Loucy (cell line): ENCODE measurements around the gene TNS3.

ENCODE experiments used
- H2AFZ ChIP-seq: fragments of 200-600 bp; sonication (generic); 2 replicates; pipeline ENCODE4 v1.6.0; 2016; ENCODE audit warnings: antibody characterized with exemption, mild to moderate bottlenecking, low read length, moderate library complexity
- H3F3A ChIP-seq: fragments of 200-600 bp; 2 replicates; pipeline ENCODE4 v1.6.0; 2016; ENCODE audit warnings: antibody characterized with exemption, low read depth, mild to moderate bottlenecking
- H3K27me3 ChIP-seq: fragments of 200-600 bp; sonication (generic); 2 replicates; pipeline ENCODE4 v1.6.1; 2014; ENCODE audit warnings: low read length, mild to moderate bottlenecking; ENCODE audit not compliant: insufficient read depth, poor library complexity, severe bottlenecking
- H3K36me3 ChIP-seq: fragments of 200-600 bp; sonication (generic); 2 replicates; pipeline ENCODE4 v1.6.1; 2016; ENCODE audit warnings: low read length; ENCODE audit not compliant: insufficient read depth
- H3K4me1 ChIP-seq: fragments of 200-600 bp; sonication (generic); 2 replicates; pipeline ENCODE4 v1.5.1; 2014; ENCODE audit warnings: low read length, mild to moderate bottlenecking; ENCODE audit not compliant: insufficient read depth, poor library complexity, severe bottlenecking
- H3K4me2 ChIP-seq: fragments of 200-600 bp; sonication (generic); 2 replicates; pipeline ENCODE4 v1.6.0; 2014; ENCODE audit warnings: antibody characterized with exemption, low read length, low read depth, mild to moderate bottlenecking; ENCODE audit not compliant: poor library complexity, severe bottlenecking
- H3K4me3 ChIP-seq: fragments of 200-600 bp; sonication (generic); 2 replicates; pipeline ENCODE4 v1.5.1; 2014; ENCODE audit warnings: low read length, mild to moderate bottlenecking, mixed read lengths; ENCODE audit not compliant: poor library complexity, severe bottlenecking
- H3K79me2 ChIP-seq: fragments of 200-600 bp; sonication (generic); 2 replicates; pipeline ENCODE4 v1.6.1; 2014; ENCODE audit warnings: low read length; ENCODE audit not compliant: insufficient read depth
- H3K9ac ChIP-seq: fragments of 200-600 bp; sonication (generic); 2 replicates; pipeline ENCODE4 v1.6.0; 2014; ENCODE audit warnings: mild to moderate bottlenecking, low read depth, low read length, moderate library complexity; ENCODE audit not compliant: poor library complexity, severe bottlenecking
- H3K9me2 ChIP-seq: fragments of 200-600 bp; sonication (generic); replicated peaks from 2 replicates; pipeline ENCODE4 v1.6.1; 2016; ENCODE audit warnings: low read depth, low read length, mixed read lengths
- H3K9me3 ChIP-seq: fragments of 200-600 bp; sonication (generic); 2 replicates; pipeline ENCODE4 v1.6.1; 2014; ENCODE audit warnings: mild to moderate bottlenecking, antibody characterized with exemption, low read length, low read depth; ENCODE audit not compliant: insufficient read depth
- H4K20me1 ChIP-seq: fragments of 200-600 bp; sonication (generic); 2 replicates; pipeline ENCODE4 v1.6.0; 2014; ENCODE audit warnings: antibody characterized with exemption, low read length, mild to moderate bottlenecking; ENCODE audit not compliant: insufficient read depth, poor library complexity, severe bottlenecking
- CTCF ChIP-seq: fragments of 200-600 bp; sonication (generic); conservative IDR thresholded peaks from 2 replicates; pipeline ENCODE4 v1.5.1; 2014; ENCODE audit warnings: mild to moderate bottlenecking, antibody characterized with exemption, low read length
- EZH2phosphoT487 ChIP-seq: fragments of 200-600 bp; IDR thresholded peaks from 2 replicates; pipeline ENCODE4 v1.6.1; 2018; ENCODE audit warnings: antibody characterized with exemption, mild to moderate bottlenecking, moderate library complexity, borderline replicate concordance

TNS3 gene

GRCh38 chr7:47485640-47486435 is 96.1 kb downstream of the TNS3 start:
- Histone ChIP-seq H3K9me2 (no peaks in the 10 kb centered on the region), H3F3A (no peaks in the 10 kb centered on the region), H3K9me3 (peaks cover 3% of the 10 kb centered on the region; the same call in 1 of the 2 replicates), H3K36me3 (no peaks in the 10 kb centered on the region), H3K79me2 (no peaks in the 10 kb centered on the region), H2AFZ (no peak overlapping the region), H3K4me2 (no peak overlapping the region), H3K4me1 (no peaks in the 10 kb centered on the region), H3K9ac (no peak overlapping the region), H3K4me3 (no peak overlapping the region), H4K20me1 (no peaks in the 10 kb centered on the region), H3K27me3 (no peaks in the 10 kb centered on the region)
- TF ChIP-seq EZH2phosphoT487 (no peak), CTCF (no peak)

- Histone ChIP-seq H3K36me3 (no peaks in the 10 kb centered on the region), H3K79me2 (no peaks in the 10 kb centered on the region), H3K9me2 (no peaks in the 10 kb centered on the region), H3K4me3 (no peak overlapping the region), H4K20me1 (no peaks in the 10 kb centered on the region), H3K4me1 (no peaks in the 10 kb centered on the region), H3K9ac (no peak overlapping the region), H3K27me3 (no peaks in the 10 kb centered on the region), H2AFZ (no peak overlapping the region), H3K9me3 (peaks cover 3% of the 10 kb centered on the region; the same call in 1 of the 2 replicates), H3K4me2 (no peak overlapping the region), H3F3A (no peaks in the 10 kb centered on the region)
- no peak for TF ChIP-seq CTCF
- TF ChIP-seq EZH2phosphoT487: no peak
Observed at GRCh38 chr7:47484923-47485639, 96.8 kb downstream of the TNS3 start.

- Histone ChIP-seq H2AFZ (no peak overlapping the region), H3F3A (no peaks in the 10 kb centered on the region), H3K27me3 (no peaks in the 10 kb centered on the region), H3K4me3 (no peak overlapping the region), H4K20me1 (no peaks in the 10 kb centered on the region), H3K36me3 (no peaks in the 10 kb centered on the region), H3K79me2 (no peaks in the 10 kb centered on the region), H3K4me1 (no peaks in the 10 kb centered on the region), H3K9me2 (no peaks in the 10 kb centered on the region), H3K9me3 (no peaks in the 10 kb centered on the region; the same call in 1 of the 2 replicates), H3K9ac (no peak overlapping the region), H3K4me2 (no peak overlapping the region)
- no peak for TF ChIP-seq EZH2phosphoT487
- no peak for TF ChIP-seq CTCF
Observed at GRCh38 chr7:47484457-47484856, 97.5 kb downstream of the TNS3 start.
